Parathyroid adenoma (tissue), 2 donors: ENCODE data around the gene PVALB.

ENCODE experiments used
- H2AFZ ChIP-seq: fragments of 300-600 bp; sonication (generic); one replicate; pipeline ENCODE4 v1.7.0; 2017; ENCODE audit warnings: antibody characterized with exemption, mild to moderate bottlenecking
- H3K27ac ChIP-seq: fragments of 300-600 bp; sonication (generic); one replicate; pipeline ENCODE4 v1.7.0; 2017
- H3K27me3 ChIP-seq: fragments of 300-600 bp; sonication (generic); one replicate; pipeline ENCODE4 v1.7.0; 2017; ENCODE audit warnings: low read length; ENCODE audit not compliant: control insufficient read depth, insufficient read depth
- H3K36me3 ChIP-seq: fragments of 300-600 bp; sonication (generic); one replicate; pipeline ENCODE4 v1.7.0; 2017; ENCODE audit warnings: low read length; ENCODE audit not compliant: control insufficient read depth, insufficient read depth
- H3K4me1 ChIP-seq: fragments of 300-600 bp; sonication (generic); one replicate; pipeline ENCODE4 v1.7.0; 2017; ENCODE audit warnings: control low read depth
- H3K4me2 ChIP-seq: fragments of 300-600 bp; sonication (generic); one replicate; pipeline ENCODE4 v1.7.0; 2017; ENCODE audit warnings: low read length
- H3K4me3 ChIP-seq: fragments of 300-600 bp; sonication (generic); one replicate; pipeline ENCODE4 v1.7.0; 2017; ENCODE audit warnings: low read depth, low read length
- H3K79me2 ChIP-seq: fragments of 300-600 bp; sonication (generic); one replicate; pipeline ENCODE4 v1.7.0; 2017; ENCODE audit warnings: control low read depth
- H3K9ac ChIP-seq: fragments of 300-600 bp; sonication (generic); one replicate; pipeline ENCODE4 v1.7.0; 2017; ENCODE audit warnings: mild to moderate bottlenecking
- H3K9me3 ChIP-seq: fragments of 300-600 bp; sonication (generic); one replicate; pipeline ENCODE4 v1.7.0; 2017; ENCODE audit warnings: low read length; ENCODE audit not compliant: control insufficient read depth
- TF ChIP-seq, protein P1 (sequence below): fragments of 300-600 bp; sonication (generic); IDR thresholded peaks from one replicate; pipeline ENCODE4 v1.7.0; 2017; ENCODE audit warnings: antibody characterized with exemption, mild to moderate bottlenecking
- donor health status: primary hyperparathyroidism.

PVALB gene

DNA sequence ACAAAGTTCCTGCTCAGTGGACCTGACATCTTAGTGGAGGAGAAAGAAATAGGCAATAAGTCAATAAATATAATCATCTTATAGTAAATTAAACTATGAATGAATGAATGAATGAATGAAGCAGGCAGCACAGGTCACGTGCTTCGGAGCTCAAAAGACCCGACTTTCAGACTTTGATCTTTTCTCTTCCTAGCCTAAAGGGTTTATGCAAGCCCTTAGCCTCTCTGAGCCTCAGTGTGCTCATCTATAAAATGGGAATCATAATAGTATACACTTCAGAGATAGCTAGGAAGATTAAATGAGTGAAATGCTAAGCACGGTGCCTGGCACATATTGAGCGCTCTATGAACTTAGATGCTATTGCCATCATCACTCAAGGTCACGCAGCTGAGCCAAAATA, 7.5 kb downstream of the PVALB start:
- Histone ChIP-seq H3K4me2 (peak overlapping the region; percentile 53), H3K27me3 (no peaks in the 10 kb centered on the region), H3K27ac (no peak overlapping the region), H3K9me3 (no peaks in the 10 kb centered on the region), H3K4me3 (peak overlapping the region; percentile 18), H3K79me2 (no peaks in the 10 kb centered on the region), H2AFZ (no peak overlapping the region), H3K36me3 (no peaks in the 10 kb centered on the region), H3K9ac (no peak overlapping the region), H3K4me1 (peaks cover 5% of the 10 kb centered on the region)
- TF ChIP-seq, protein P1, sequence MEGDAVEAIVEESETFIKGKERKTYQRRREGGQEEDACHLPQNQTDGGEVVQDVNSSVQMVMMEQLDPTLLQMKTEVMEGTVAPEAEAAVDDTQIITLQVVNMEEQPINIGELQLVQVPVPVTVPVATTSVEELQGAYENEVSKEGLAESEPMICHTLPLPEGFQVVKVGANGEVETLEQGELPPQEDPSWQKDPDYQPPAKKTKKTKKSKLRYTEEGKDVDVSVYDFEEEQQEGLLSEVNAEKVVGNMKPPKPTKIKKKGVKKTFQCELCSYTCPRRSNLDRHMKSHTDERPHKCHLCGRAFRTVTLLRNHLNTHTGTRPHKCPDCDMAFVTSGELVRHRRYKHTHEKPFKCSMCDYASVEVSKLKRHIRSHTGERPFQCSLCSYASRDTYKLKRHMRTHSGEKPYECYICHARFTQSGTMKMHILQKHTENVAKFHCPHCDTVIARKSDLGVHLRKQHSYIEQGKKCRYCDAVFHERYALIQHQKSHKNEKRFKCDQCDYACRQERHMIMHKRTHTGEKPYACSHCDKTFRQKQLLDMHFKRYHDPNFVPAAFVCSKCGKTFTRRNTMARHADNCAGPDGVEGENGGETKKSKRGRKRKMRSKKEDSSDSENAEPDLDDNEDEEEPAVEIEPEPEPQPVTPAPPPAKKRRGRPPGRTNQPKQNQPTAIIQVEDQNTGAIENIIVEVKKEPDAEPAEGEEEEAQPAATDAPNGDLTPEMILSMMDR, result no peak

DNA sequence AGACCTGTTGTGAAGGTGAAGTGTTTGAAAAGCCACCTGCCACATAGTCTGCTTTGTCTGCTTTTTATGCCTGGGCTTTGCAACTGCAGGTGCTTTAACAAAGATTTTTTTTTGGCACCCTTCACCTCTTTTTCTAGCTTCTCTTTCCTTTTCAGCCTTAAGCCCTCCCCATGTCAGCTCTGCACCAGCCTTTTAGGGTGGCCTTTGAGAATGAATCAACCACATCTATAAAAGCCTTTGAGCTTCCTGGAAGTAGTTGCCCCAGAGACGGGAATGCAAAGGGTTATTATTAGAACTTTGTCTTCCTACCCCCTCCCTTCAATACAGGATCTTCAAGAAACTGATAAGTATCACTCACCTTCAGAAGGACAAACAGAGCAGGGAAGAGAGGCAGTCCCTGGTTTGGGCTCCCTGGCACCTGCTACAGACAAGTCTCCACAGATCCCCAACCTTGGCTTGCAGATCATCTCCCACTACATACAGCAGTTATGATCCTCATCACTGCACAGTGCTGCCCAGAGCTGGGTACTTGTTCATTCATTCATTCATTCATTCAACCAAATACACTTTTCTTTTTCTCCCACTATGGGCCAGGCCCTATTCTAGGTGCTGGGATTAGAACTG, 8.0 kb downstream of the PVALB start:
- H3K79me2 ChIP-seq, result no peaks in the 10 kb centered on the region
- H3K4me2 ChIP-seq, result peak overlapping the region; percentile 53
- no peak overlapping the region for H2AFZ ChIP-seq
- H3K9ac ChIP-seq, result no peak overlapping the region
- no peaks in the 10 kb centered on the region for H3K27me3 ChIP-seq
- H3K36me3 ChIP-seq, result no peaks in the 10 kb centered on the region
- H3K4me3 ChIP-seq, result peak overlapping the region; percentile 18
- peaks cover 5% of the 10 kb centered on the region for H3K4me1 ChIP-seq
- TF ChIP-seq, protein P1, result no peak
- H3K27ac ChIP-seq, result no peak overlapping the region
- no peaks in the 10 kb centered on the region for H3K9me3 ChIP-seq

DNA sequence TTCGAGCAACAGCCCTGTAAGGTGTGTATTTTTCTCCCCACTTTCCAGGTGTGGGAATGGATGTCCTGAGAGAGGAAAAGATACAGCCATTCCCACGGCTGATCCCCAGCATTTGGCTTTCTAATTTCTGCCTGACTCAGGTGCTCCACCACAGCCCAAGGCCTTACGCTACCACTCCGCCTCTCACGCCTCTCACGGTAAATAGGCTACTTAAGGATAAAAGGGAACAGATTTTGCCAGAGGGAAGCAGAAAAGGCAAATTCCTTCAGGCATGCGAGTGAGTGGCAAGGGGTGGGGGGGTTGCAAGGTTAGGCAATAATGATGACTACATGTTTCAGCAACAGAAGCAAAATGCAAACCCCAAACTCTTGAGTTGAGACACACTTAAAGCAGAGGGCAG, 9.2 kb downstream of the PVALB start:
- Histone ChIP-seq H3K4me3 (no peak overlapping the region), H2AFZ (no peak overlapping the region), H3K36me3 (no peaks in the 10 kb centered on the region), H3K4me1 (peaks cover 8% of the 10 kb centered on the region), H3K27ac (no peak overlapping the region), H3K79me2 (no peaks in the 10 kb centered on the region), H3K9me3 (no peaks in the 10 kb centered on the region), H3K9ac (no peak overlapping the region), H3K27me3 (no peaks in the 10 kb centered on the region), H3K4me2 (peak overlapping the region; percentile 53)
- TF ChIP-seq, protein P1, result no peak

DNA sequence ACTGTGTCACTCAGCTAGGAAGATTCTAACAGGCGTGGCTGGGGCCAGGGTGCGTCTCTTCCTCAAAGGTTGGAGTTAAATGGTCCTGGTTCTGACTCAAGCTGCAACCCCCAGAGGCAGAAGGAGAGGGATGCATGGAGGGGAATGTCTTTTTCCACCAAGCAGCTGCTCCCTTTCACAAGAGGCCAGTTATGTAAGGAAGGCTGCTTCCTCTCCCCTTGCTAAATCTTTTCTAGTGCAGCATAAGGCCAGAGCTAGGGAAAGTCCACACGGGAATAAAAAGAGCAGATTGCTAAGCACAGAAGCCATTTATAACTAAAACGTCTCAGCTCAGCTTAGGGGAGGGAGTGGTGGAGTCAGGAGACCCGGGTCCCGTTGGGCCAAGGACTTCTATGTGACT, 10.0 kb downstream of the PVALB start:
- no peaks in the 10 kb centered on the region for H3K36me3 ChIP-seq
- peaks cover 8% of the 10 kb centered on the region for H3K4me1 ChIP-seq
- peak overlapping the region; percentile 53 for H3K4me2 ChIP-seq
- peak overlapping the region; percentile 22 for H2AFZ ChIP-seq
- peak overlapping the region; percentile 14 for H3K4me3 ChIP-seq
- H3K27ac ChIP-seq, result no peak overlapping the region
- no peak overlapping the region for H3K9ac ChIP-seq
- TF ChIP-seq, protein P1, result no peak
- no peaks in the 10 kb centered on the region for H3K79me2 ChIP-seq
- no peaks in the 10 kb centered on the region for H3K27me3 ChIP-seq
- H3K9me3 ChIP-seq, result no peaks in the 10 kb centered on the region

DNA sequence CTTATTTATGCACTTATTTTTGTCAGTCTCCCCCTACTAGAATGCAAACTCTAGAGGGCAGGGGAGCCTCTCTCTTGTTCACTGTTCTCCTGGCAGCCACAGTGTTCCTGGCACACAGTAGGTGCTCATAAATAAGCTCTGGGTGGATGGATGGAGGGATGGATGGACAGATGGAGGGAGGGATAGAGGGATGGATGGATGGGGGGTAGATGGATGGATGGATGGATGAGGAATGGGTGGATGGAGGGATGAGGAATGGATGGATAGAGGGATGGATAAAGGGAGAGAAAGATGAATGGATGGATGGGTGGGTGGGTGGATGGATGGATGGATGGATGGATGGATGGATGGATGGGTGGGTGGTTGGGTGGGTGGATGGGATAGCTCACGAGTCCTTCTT, 13.5 kb downstream of the PVALB start:
- Histone ChIP-seq H3K9ac (no peak overlapping the region), H3K27me3 (no peaks in the 10 kb centered on the region), H2AFZ (no peak overlapping the region), H3K9me3 (no peaks in the 10 kb centered on the region), H3K27ac (no peak overlapping the region), H3K4me2 (no peak overlapping the region), H3K4me1 (peaks cover 2% of the 10 kb centered on the region), H3K79me2 (no peaks in the 10 kb centered on the region), H3K36me3 (no peaks in the 10 kb centered on the region), H3K4me3 (no peak overlapping the region)
- TF ChIP-seq, protein P1, result no peak
